Coronary artery (tissue), 2 donors: Measurements from ENCODE around the gene C2CD5.
"Not testable (repeated sequence)": the region's sequence is repeated elsewhere in the genome, so short reads cannot be mapped to it uniquely, and the experiment has no call there.

Source experiments
- DNase-seq: peaks from one replicate; pipeline ENCODE4 v3.0.0-alpha.2; 2017; ENCODE audit warnings: low spot score
- H3K27ac ChIP-seq, 2 donors: fragments of 200-600 bp; sonication (generic); one replicate each; pipeline ENCODE4 v1.5.1; 2016 to 2019
- H3K4me3 ChIP-seq: fragments of 200-600 bp; sonication (generic); 2 replicates; pipeline ENCODE4 v1.5.1; 2016; ENCODE audit warnings: mild to moderate bottlenecking, moderate library complexity
- CTCF ChIP-seq: fragments of 200-600 bp; sonication (generic); IDR thresholded peaks from one replicate; pipeline ENCODE4 v1.5.1; 2019; ENCODE audit warnings: antibody characterized with exemption

C2CD5 gene

GRCh38 chr12:22576065-22576464, 31.7 kb upstream of the C2CD5 start:
- no peak for DNase-seq
- Histone ChIP-seq H3K27ac (no peak overlapping the region), H3K4me3 (no peak overlapping the region)
- no peak for TF ChIP-seq CTCF

GRCh38 chr12:22574921-22575320, 30.6 kb upstream of the C2CD5 start:
- no peak overlapping the region for H3K27ac ChIP-seq
- no peak overlapping the region for H3K4me3 ChIP-seq
- no peak for DNase-seq
- TF ChIP-seq CTCF = no peak

GRCh38 chr12:22573181-22573580, 28.8 kb upstream of the C2CD5 start:
- no peak for DNase-seq
- Histone ChIP-seq H3K4me3 (no peak overlapping the region), H3K27ac (no peak overlapping the region)
- no peak for TF ChIP-seq CTCF

- TF ChIP-seq CTCF = no peak
- Histone ChIP-seq H3K4me3 (no peak overlapping the region), H3K27ac (no peak overlapping the region)
- no peak for DNase-seq
These were observed 24.9 kb upstream of the C2CD5 start for GRCh38 chr12:22569253-22569652.

GRCh38 chr12:22562036-22563028, 18.0 kb upstream of the C2CD5 start:
- no peak overlapping the region for H3K4me3 ChIP-seq
- DNase-seq = no peak
- H3K27ac ChIP-seq = no peak overlapping the region
- no peak for TF ChIP-seq CTCF

- DNase-seq, H3K4me3 ChIP-seq, H3K27ac ChIP-seq: not testable (repeated sequence)
These were observed 10.4 kb upstream of the C2CD5 start for GRCh38 chr12:22554750-22555149.

- Histone ChIP-seq H3K4me3 (no peak overlapping the region), H3K27ac (no peak overlapping the region)
- TF ChIP-seq CTCF = no peak
- no peak for DNase-seq
These were observed 7.3 kb upstream of the C2CD5 start for GRCh38 chr12:22551624-22552023.
